Thymus (tissue), 11 donors: Measurements from ENCODE around the gene TOP1. TPM values are rescaled to one million over a fixed set of nuclear protein-coding genes. Genes with fewer than 3 reads are reported as not detected.

Source experiments
- DNase-seq, 9 donors: peaks; one replicate each; pipeline ENCODE4 v3.0.0-alpha.2; 2013; ENCODE audit warnings: low spot score in 9 of 9, low read depth in 6 of 9, missing footprints in 1 of 9
- H3K27ac ChIP-seq, 2 donors: one replicate each; pipeline ENCODE4 v1.5.1; 2013; ENCODE audit warnings: control low read depth in 1 of 2, low read depth in 1 of 2, low read length in 1 of 2, mild to moderate bottlenecking in 1 of 2, moderate library complexity in 1 of 2
- H3K27me3 ChIP-seq, 2 donors: one replicate each; pipeline ENCODE4 v1.5.1; 2013; ENCODE audit warnings: low read length in 1 of 2; ENCODE audit not compliant: control insufficient read depth in 2 of 2, insufficient read depth in 1 of 2
- H3K36me3 ChIP-seq, 2 donors: one replicate each; pipeline ENCODE4 v1.5.1; 2013; ENCODE audit warnings: low read length in 1 of 2, mild to moderate bottlenecking in 1 of 2, moderate library complexity in 1 of 2; ENCODE audit not compliant: control insufficient read depth in 2 of 2, insufficient read depth in 2 of 2
- H3K4me1 ChIP-seq, 2 donors: one replicate each; pipeline ENCODE4 v1.5.1; 2013; ENCODE audit warnings: low read length in 2 of 2; ENCODE audit not compliant: control insufficient read depth in 2 of 2, insufficient read depth in 2 of 2
- H3K4me3 ChIP-seq, 2 donors: one replicate each; pipeline ENCODE4 v1.5.1; 2013; ENCODE audit warnings: low read length in 2 of 2, control low read depth in 1 of 2, mild to moderate bottlenecking in 1 of 2
- H3K9me3 ChIP-seq, 2 donors: one replicate each; pipeline ENCODE4 v1.5.1; 2013; ENCODE audit warnings: low read length in 1 of 2, mild to moderate bottlenecking in 1 of 2; ENCODE audit not compliant: control insufficient read depth in 2 of 2, insufficient read depth in 1 of 2
- WGBS: extraction: QIAGEN DNeasy Blood & Tissue Kit; methylation state at CpG from one replicate; pipeline ENCODE4 v1.1.7; 2013; 5-methylcytosine and 5-hydroxymethylcytosine counted together
- polyA plus RNA-seq: library from polyadenylated mRNA; stranded (reverse); fragments of 200-250 nt; gene quantifications from one replicate; pipeline ENCODE4 v1.2.3, GENCODE V29; 2013
- total RNA-seq: library from RNA; stranded (reverse); fragments of 120-200 nt; gene quantifications from one replicate; pipeline ENCODE4 v1.2.4, GENCODE V29; 2013
- donor health status: healthy.

The TOP1 gene
- total and polyA plus RNA-seq, 2 donors = 26.0 to 44.2 TPM

GRCh38 chr20:41057999-41058673 is 29.5 kb downstream of the TOP1 start:
- no peak for DNase-seq
- Histone ChIP-seq H3K36me3 (peaks cover 4 to 12% of the 10 kb centered on the region in 2 donors), H3K4me3 (no peak overlapping the region), H3K4me1 (peaks cover 0 to 3% of the 10 kb centered on the region in 2 donors), H3K27me3 (no peaks in the 10 kb centered on the region), H3K9me3 (no peaks in the 10 kb centered on the region), H3K27ac (no peak overlapping the region)
- WGBS = 96% methylated on average over 3 of the region's 3 CpGs

GRCh38 chr20:41058674-41059635 is 30.3 kb downstream of the TOP1 start:
- DNase-seq = no peak
- Histone ChIP-seq H3K27ac (no peak overlapping the region), H3K9me3 (no peaks in the 10 kb centered on the region), H3K4me3 (no peak overlapping the region), H3K36me3 (peaks cover 4 to 14% of the 10 kb centered on the region in 2 donors), H3K4me1 (peaks cover 0 to 3% of the 10 kb centered on the region in 2 donors), H3K27me3 (no peaks in the 10 kb centered on the region)
- 98% methylated on average over 14 of the region's 14 CpGs for WGBS

DNA sequence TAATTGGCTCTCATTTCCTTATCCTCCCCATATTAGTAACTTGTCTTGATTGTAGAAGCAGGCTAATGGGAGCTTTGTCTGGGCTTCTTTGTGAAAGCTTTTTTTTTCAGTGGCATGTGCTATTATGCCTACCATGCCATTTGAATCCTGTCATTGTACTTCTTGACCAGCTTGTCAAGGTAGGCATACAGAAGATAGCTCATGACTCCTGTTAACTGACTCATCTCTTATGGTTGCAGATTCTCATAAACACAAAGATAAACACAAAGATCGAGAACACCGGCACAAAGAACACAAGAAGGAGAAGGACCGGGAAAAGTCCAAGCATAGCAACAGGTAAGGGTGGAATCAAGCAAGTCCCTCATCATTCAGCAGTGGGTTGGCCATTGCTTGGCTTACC is 32.5 kb downstream of the TOP1 start:
- H3K27me3 ChIP-seq = no peaks in the 10 kb centered on the region
- no peak for DNase-seq
- H3K4me3 ChIP-seq = no peak overlapping the region
- 98% methylated on average over 3 of the region's 3 CpGs for WGBS
- no peaks in the 10 kb centered on the region for H3K4me1 ChIP-seq
- H3K9me3 ChIP-seq = no peaks in the 10 kb centered on the region
- no peak overlapping the region for H3K27ac ChIP-seq
- H3K36me3 ChIP-seq = peaks cover 4 to 18% of the 10 kb centered on the region in 2 donors

DNA sequence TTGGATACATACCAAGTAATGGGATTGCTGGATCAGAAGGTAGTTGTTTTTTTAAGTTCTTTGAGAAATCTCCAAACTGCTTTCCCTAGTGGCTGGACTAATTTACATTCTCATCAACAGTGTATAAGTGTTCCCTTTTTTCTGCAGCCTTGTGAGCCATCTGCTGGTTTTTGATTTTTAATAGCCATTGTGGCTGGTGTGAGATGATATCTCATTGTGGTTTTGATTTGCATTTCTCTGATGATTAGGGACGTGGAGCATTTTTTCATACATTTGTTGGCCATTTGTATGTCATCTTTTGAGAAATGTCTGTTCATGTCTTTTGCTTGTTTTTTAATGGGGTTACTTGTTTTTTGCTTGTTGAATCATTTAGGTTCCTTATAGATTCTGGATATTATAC is 34.8 kb downstream of the TOP1 start:
- 58% methylated on average over 1 of the region's 1 CpG for WGBS
- Histone ChIP-seq H3K27ac (no peak overlapping the region), H3K27me3 (no peaks in the 10 kb centered on the region), H3K36me3 (peaks cover 8 to 31% of the 10 kb centered on the region in 2 donors), H3K9me3 (no peaks in the 10 kb centered on the region), H3K4me3 (no peak overlapping the region), H3K4me1 (no peaks in the 10 kb centered on the region)
- no peak for DNase-seq

DNA sequence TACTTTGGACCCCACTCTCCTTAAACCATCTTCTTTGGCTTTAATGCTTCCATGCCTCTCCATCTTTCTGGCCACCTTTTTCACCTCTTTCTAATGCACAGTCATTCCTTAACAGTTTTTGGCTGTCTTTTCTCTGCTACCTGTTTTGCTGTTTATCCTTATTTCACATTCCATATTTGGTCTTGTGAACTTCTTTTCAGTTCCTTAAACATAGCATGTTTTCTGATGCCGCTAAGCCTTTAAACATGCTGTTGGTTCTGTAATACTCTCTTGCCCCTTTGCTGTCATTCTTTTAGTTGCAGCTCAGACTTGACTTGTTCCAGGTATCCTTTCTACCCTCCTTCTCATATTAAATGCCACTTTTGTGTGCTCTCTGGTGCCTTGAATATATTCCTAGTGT is 35.8 kb downstream of the TOP1 start:
- Histone ChIP-seq H3K9me3 (no peaks in the 10 kb centered on the region), H3K36me3 (peaks cover 8 to 33% of the 10 kb centered on the region in 2 donors), H3K4me1 (no peaks in the 10 kb centered on the region), H3K4me3 (no peak overlapping the region), H3K27me3 (no peaks in the 10 kb centered on the region), H3K27ac (no peak overlapping the region)
- no peak for DNase-seq
- 94% methylated on average over 1 of the region's 1 CpG for WGBS

- Histone ChIP-seq H3K36me3 (peaks cover 11 to 42% of the 10 kb centered on the region in 2 donors), H3K9me3 (no peaks in the 10 kb centered on the region)
Measured at GRCh38 chr20:41065716-41066115, 37.1 kb downstream of the TOP1 start.

GRCh38 chr20:41068806-41069205 is 40.2 kb downstream of the TOP1 start:
- Histone ChIP-seq H3K27me3 (no peaks in the 10 kb centered on the region), H3K9me3 (no peaks in the 10 kb centered on the region), H3K36me3 (peaks cover 7 to 39% of the 10 kb centered on the region in 2 donors), H3K27ac (no peak overlapping the region), H3K4me3 (no peak overlapping the region), H3K4me1 (peaks cover 4 to 5% of the 10 kb centered on the region in 2 donors)
- 98% methylated on average over 3 of the region's 3 CpGs for WGBS
- DNase-seq = no peak

More at GRCh38 chr20:41065716-41066115, 37.1 kb downstream of the TOP1 start:
- DNase-seq = no peak
- Histone ChIP-seq H3K4me3 (no peak overlapping the region), H3K27me3 (no peaks in the 10 kb centered on the region), H3K4me1 (no peaks in the 10 kb centered on the region), H3K27ac (no peak overlapping the region)
- whole genome bisulfite sequencing = 91% methylated on average over 3 of the region's 3 CpGs

DNA sequence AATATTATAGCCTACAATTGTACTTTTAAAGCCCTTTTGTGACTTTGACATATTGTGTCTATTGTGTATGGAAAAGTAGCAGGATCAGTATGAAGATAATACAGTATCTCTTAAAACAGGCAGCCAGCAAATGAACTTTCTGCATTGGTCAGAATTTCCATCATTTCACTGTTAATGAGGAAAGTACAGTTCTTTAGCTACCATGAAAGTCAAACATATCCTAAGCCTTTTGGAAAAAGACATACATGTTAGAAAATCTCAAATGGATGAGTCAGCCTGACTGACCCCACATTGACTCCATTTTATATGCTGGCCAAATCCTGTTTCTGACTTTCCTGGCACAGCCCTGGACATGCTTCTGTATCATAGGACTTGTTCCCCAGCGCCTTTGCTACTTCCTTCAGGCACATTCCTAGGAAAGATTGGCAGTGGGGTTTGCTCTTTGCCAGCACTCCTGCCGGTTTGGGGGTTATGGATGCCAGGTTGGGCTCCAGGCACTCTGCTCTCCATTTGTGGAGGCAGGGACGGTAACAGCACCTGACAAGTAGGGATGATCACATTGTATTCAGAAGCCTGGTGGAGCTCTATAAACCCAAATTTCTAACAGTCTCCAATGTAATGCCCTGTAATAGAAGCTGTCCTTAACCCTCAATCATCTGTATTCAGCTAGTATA is 43.7 kb downstream of the TOP1 start:
- Histone ChIP-seq H3K9me3 (no peaks in the 10 kb centered on the region), H3K36me3 (peaks cover 11 to 50% of the 10 kb centered on the region in 2 donors), H3K4me1 (peaks cover 7 to 10% of the 10 kb centered on the region in 2 donors), H3K27ac (no peak overlapping the region), H3K27me3 (no peaks in the 10 kb centered on the region), H3K4me3 (no peak overlapping the region)
- no peak for DNase-seq
- 75% methylated on average over 3 of the region's 3 CpGs for WGBS
